Endothelial cell (in vitro differentiated cells): Measurements from ENCODE around the gene LRRC43. TPM values are rescaled to one million over a fixed set of nuclear protein-coding genes. Genes with fewer than 3 reads are reported as not detected.

ENCODE experiments used
- DNase-seq: peaks from one replicate; pipeline ENCODE4 v3.0.0; 2021; ENCODE audit warnings: low spot score
- H3K27ac Mint-ChIP-seq: one replicate; pipeline ENCODE4 v1.8.0; 2021; ENCODE audit warnings: mixed read lengths, inconsistent platforms; ENCODE audit not compliant: unreplicated experiment
- H3K27me3 Mint-ChIP-seq: one replicate; pipeline ENCODE4 v1.8.0; 2021; ENCODE audit warnings: mild to moderate bottlenecking, moderate library complexity, mixed read lengths, inconsistent platforms; ENCODE audit not compliant: unreplicated experiment
- H3K36me3 Mint-ChIP-seq: one replicate; pipeline ENCODE4 v1.8.0; 2021; ENCODE audit warnings: mild to moderate bottlenecking, low read depth, mixed read lengths, inconsistent platforms; ENCODE audit not compliant: unreplicated experiment
- H3K4me1 Mint-ChIP-seq: one replicate; pipeline ENCODE4 v1.8.0; 2021; ENCODE audit warnings: mild to moderate bottlenecking, mixed read lengths, inconsistent platforms; ENCODE audit not compliant: unreplicated experiment
- H3K4me3 Mint-ChIP-seq: one replicate; pipeline ENCODE4 v1.8.0; 2021; ENCODE audit warnings: mild to moderate bottlenecking, mixed read lengths, inconsistent platforms; ENCODE audit not compliant: unreplicated experiment
- H3K9me3 Mint-ChIP-seq: one replicate; pipeline ENCODE4 v1.8.0; 2021; ENCODE audit warnings: mixed read lengths, inconsistent platforms; ENCODE audit not compliant: unreplicated experiment
- total RNA-seq: library from RNA; stranded (reverse); fragmentation: NEBNext Ultra II Directional; extraction: Animal tissue kit (Norgen Biotek cat#: 25700); gene quantifications from one replicate; pipeline ENCODE4 v1.2.1, GENCODE V29; 2021; ENCODE audit not compliant: unreplicated experiment
- TF ChIP-seq, protein P1 (sequence below): fragments of 200-600 bp; sonication (generic); IDR thresholded peaks from one replicate; pipeline ENCODE4 v1.5.0; 2021; ENCODE audit warnings: antibody characterized with exemption; ENCODE audit not compliant: unreplicated experiment

Gene LRRC43
- total RNA-seq, 1 donor from 2014 or later, result 0.31 TPM

DNA sequence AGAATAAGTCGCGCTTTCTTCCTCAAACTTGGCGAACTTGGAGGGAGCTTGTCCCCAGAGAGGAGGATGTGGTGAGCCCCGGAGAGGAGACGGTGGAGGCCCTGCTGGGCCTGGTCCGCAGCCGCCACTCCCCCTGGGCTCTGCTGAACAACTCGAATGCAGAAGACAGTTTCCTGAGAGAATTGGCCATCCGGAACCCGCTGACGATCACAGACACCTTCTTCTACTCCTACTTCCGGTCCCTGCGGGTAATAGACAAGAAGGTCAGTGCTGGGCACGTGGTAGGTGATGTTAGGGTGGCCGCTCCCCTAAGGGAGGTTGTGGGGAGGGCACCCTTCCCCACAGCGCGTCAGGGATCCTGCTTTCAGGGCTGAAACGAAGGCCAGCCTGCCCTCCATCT lies 1.6 kb downstream of the LRRC43 start:
- TF ChIP-seq, protein P1, sequence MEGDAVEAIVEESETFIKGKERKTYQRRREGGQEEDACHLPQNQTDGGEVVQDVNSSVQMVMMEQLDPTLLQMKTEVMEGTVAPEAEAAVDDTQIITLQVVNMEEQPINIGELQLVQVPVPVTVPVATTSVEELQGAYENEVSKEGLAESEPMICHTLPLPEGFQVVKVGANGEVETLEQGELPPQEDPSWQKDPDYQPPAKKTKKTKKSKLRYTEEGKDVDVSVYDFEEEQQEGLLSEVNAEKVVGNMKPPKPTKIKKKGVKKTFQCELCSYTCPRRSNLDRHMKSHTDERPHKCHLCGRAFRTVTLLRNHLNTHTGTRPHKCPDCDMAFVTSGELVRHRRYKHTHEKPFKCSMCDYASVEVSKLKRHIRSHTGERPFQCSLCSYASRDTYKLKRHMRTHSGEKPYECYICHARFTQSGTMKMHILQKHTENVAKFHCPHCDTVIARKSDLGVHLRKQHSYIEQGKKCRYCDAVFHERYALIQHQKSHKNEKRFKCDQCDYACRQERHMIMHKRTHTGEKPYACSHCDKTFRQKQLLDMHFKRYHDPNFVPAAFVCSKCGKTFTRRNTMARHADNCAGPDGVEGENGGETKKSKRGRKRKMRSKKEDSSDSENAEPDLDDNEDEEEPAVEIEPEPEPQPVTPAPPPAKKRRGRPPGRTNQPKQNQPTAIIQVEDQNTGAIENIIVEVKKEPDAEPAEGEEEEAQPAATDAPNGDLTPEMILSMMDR, result no peak
- H3K27me3 Mint-ChIP-seq, result peaks cover 3% of the 10 kb centered on the region
- H3K4me3 Mint-ChIP-seq, result no peak overlapping the region
- no peak for DNase-seq
- peaks cover 4% of the 10 kb centered on the region for H3K36me3 Mint-ChIP-seq
- peaks cover 4% of the 10 kb centered on the region for H3K4me1 Mint-ChIP-seq
- H3K27ac Mint-ChIP-seq, result no peak overlapping the region
- no peaks in the 10 kb centered on the region for H3K9me3 Mint-ChIP-seq

DNA sequence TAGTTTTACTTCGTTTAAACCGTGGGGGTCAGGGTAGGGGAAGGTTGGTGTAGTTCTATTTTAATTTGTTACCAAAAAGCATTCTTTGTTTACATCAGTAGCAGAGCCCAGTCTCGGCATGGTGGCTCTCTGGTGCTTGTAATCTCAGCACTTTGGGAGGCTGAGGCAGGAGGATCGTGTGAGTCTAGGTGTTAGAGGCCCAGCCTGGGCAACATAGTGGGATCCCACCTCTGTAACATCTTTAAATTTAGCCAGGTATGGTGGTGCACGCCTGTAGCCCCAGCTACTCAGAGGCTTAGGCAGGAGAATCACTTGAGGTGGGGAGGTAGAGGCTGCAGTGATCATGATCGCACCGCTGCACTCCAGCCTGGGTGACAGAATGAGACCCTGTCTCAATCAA lies 2.2 kb downstream of the LRRC43 start:
- DNase-seq, result no peak
- H3K27me3 Mint-ChIP-seq, result peaks cover 3% of the 10 kb centered on the region
- H3K4me1 Mint-ChIP-seq, result peaks cover 4% of the 10 kb centered on the region
- TF ChIP-seq, protein P1, result no peak
- H3K36me3 Mint-ChIP-seq, result no peaks in the 10 kb centered on the region
- no peaks in the 10 kb centered on the region for H3K9me3 Mint-ChIP-seq
- H3K27ac Mint-ChIP-seq, result no peak overlapping the region
- H3K4me3 Mint-ChIP-seq, result no peak overlapping the region

DNA sequence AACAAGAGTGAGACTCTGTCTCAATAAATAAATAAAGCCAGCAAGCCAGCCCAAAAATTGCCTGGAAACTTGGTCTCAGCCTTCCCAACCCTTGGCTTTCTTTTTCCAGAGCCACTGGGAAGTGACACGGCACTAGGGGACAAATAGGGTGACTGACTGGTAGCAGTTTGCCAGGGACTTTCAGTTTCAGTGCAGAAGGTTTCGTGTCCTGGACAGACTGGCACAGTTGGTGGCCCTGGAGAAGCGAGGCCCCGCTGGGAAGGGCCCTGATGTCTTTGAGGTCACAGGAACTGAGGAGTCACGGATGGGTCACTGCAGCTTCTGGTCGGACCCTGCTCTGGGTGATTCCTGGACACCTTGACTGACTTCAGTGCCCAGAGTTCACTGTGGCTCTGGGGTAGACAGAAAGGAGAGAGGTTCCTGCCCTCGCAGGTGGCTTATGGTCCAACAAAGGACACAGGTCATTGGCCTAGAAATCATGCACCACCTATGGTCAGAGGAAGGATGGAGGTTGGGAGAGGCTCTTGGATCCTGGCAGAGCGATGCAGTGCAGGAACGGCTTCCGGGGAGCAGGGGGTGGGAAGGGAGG lies 2.7 kb downstream of the LRRC43 start:
- H3K4me1 Mint-ChIP-seq, result peaks cover 2% of the 10 kb centered on the region
- H3K9me3 Mint-ChIP-seq, result no peaks in the 10 kb centered on the region
- H3K27ac Mint-ChIP-seq, result no peak overlapping the region
- no peak overlapping the region for H3K4me3 Mint-ChIP-seq
- DNase-seq, result no peak
- H3K36me3 Mint-ChIP-seq, result no peaks in the 10 kb centered on the region
- TF ChIP-seq, protein P1, result no peak
- H3K27me3 Mint-ChIP-seq, result peaks cover 1% of the 10 kb centered on the region

DNA sequence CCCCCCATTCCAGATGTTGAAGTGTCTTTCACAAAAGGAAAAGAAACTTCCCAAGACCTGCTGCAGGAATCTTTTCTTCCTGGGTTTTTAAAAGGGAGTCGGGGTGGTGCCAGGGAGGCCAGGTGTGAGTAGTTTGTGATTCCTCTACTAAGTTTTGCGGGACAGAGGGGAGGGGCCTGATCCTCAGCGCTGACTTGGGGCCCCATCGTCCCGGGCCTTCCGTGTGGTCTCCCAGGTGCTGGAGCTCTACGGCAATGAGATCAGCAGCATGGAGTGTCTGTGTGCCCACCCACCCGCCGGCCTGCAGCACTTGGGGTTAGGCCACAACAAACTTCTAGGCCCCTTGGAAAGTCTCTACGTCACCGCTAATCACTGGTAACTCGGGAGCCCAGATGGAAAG lies 4.5 kb downstream of the LRRC43 start:
- TF ChIP-seq, protein P1, result no peak
- Mint-ChIP-seq H3K27ac (no peak overlapping the region), H3K4me3 (no peak overlapping the region), H3K36me3 (no peaks in the 10 kb centered on the region), H3K4me1 (no peaks in the 10 kb centered on the region), H3K9me3 (no peaks in the 10 kb centered on the region), H3K27me3 (peaks cover 1% of the 10 kb centered on the region)
- DNase-seq, result no peak

DNA sequence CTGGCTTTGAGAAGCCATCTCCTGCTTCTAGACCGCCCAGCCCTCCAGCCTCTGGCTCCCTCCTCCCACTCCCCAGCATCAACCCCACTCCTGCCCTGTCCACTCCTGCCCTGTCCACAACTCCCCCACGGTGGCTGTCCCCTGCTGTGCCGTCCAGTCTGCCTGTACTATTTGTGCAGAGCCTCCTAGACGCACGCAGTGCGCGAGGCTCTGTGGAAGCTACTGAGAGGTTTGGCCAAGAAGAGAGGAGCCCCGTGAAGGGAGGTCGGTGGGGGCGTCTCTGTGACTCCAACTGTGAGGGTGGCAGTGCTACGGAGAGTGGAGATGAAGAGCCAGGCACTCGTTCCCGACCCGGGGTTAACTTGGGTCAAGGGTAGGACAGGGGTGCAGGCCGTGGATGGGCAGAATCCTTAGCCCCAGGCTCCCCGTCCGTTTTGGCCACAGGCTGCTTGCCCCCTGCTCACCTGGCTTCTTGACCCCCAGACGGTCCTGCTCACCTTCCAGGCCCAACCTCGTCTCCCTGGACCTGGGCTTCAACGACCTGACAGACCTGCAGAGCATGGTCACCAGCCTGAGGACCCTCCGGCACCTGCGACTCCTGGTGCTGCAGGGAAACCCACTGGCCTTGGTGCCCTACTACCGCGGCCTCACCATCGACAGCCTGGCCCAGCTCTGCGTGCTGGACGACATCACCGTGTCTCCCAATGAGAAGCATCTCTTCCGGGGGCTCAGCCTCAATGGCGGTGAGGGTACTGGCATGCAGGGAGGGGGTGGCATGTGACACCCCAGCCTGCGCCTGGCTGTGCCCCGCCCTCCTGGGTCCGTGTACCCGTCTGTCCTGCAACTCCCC lies 6.9 kb downstream of the LRRC43 start:
- Mint-ChIP-seq H3K27ac (no peak overlapping the region), H3K36me3 (no peaks in the 10 kb centered on the region), H3K4me1 (no peaks in the 10 kb centered on the region), H3K27me3 (peaks cover 2% of the 10 kb centered on the region), H3K9me3 (no peaks in the 10 kb centered on the region), H3K4me3 (no peak overlapping the region)
- TF ChIP-seq, protein P1, result no peak
- no peak for DNase-seq
